H1 (cell line): Measurements from ENCODE around the gene AOC1. TPM values are rescaled to one million over a fixed set of nuclear protein-coding genes. Genes with fewer than 3 reads are reported as not detected.

Source experiments
- CTCF ChIA-PET: fragments of 300-600 bp; sonication (Branson Sonifier 250); formaldehyde crosslinking; loops from one replicate; lab custom pipeline; 2021; ENCODE audit not compliant: partially characterized antibody; lab: Charles Lee
- POLR2A ChIA-PET: fragments of 300-600 bp; sonication (Branson Sonifier 250); formaldehyde crosslinking; loops from one replicate; lab custom pipeline; 2021; ENCODE audit warnings: inconsistent platforms; ENCODE audit not compliant: partially characterized antibody; lab: Charles Lee
- DNase-seq, 2 experiments: peaks; one replicate each; pipeline versions ENCODE4 v3.0.0 to v3.0.0-alpha.2; 2010 to 2022; ENCODE audit warnings: low spot score in 2 of 2, low read depth in 1 of 2, mixed read lengths in 1 of 2
- FAIRE-seq: peaks from 2 replicates; lab custom pipeline; 2011; peaks lifted over from hg19 to GRCh38; lab: Jason Lieb, UNC
- H2AFZ ChIP-seq: 2 replicates; pipeline ENCODE4 v1.8.1; 2012; ENCODE audit warnings: low read length, inconsistent platforms
- H2AK5ac ChIP-seq: 2 replicates; pipeline ENCODE4 v1.6.1; 2013; ENCODE audit warnings: low read depth, low read length
- H2BK120ac ChIP-seq: replicated peaks from 2 replicates; pipeline ENCODE3; 2013; ENCODE audit warnings: low read depth, low read length, inconsistent platforms
- H2BK12ac ChIP-seq: 2 replicates; pipeline ENCODE4 v1.6.1; 2013; ENCODE audit warnings: low read depth, low read length
- H2BK15ac ChIP-seq: 2 replicates; pipeline ENCODE4 v1.6.1; 2013; ENCODE audit warnings: low read length
- H2BK20ac ChIP-seq: 2 replicates; pipeline ENCODE4 v1.6.1; 2013; ENCODE audit warnings: low read length
- H2BK5ac ChIP-seq: 2 replicates; pipeline ENCODE4 v1.6.1; 2013; ENCODE audit warnings: low read depth, low read length
- H3K14ac ChIP-seq: 2 replicates; pipeline ENCODE4 v1.6.1; 2013; ENCODE audit warnings: inconsistent platforms; ENCODE audit not compliant: insufficient read length
- H3K18ac ChIP-seq: 2 replicates; pipeline ENCODE4 v1.6.1; 2013; ENCODE audit warnings: low read length; ENCODE audit errors: extremely low read depth
- H3K23ac ChIP-seq: 2 replicates; pipeline ENCODE4 v1.6.1; 2013; ENCODE audit warnings: inconsistent platforms; ENCODE audit not compliant: insufficient read length
- H3K23me2 ChIP-seq: 2 replicates; pipeline ENCODE4 v1.6.1; 2013; ENCODE audit warnings: low read depth, low read length
- H3K27ac ChIP-seq: 2 replicates; pipeline ENCODE4 v1.6.1; 2011; ENCODE audit warnings: low read depth, low read length, inconsistent platforms
- H3K27me3 ChIP-seq, 4 experiments: replicated peaks in 1 of 4; 1 replicate in 1 of 4; 2 replicates in 3 of 4; pipeline versions ENCODE4 v1.6.1 to v1.8.1; 2011 to 2013; ENCODE audit warnings: low read length in 3 of 4, mild to moderate bottlenecking in 3 of 4, inconsistent platforms in 2 of 4, mixed read lengths in 2 of 4, moderate library complexity in 1 of 4; ENCODE audit not compliant: control insufficient read depth in 3 of 4, insufficient read depth in 3 of 4; ENCODE audit errors: extremely low read depth in 1 of 4
- H3K36me3 ChIP-seq, 4 experiments: 2 replicates each; pipeline versions ENCODE4 v1.6.1 to v1.8.1; 2011 to 2013; ENCODE audit warnings: mild to moderate bottlenecking in 4 of 4, low read length in 3 of 4, moderate library complexity in 2 of 4, control low read depth in 1 of 4, inconsistent platforms in 1 of 4; ENCODE audit not compliant: insufficient read depth in 4 of 4, control insufficient read depth in 2 of 4
- H3K4ac ChIP-seq: replicated peaks from 2 replicates; pipeline ENCODE3; 2013; ENCODE audit warnings: low read length, low read depth, mixed read lengths, inconsistent platforms; ENCODE audit not compliant: insufficient read length
- H3K4me1 ChIP-seq, 4 experiments: replicated peaks in 1 of 4; 1 replicate in 1 of 4; 2 replicates in 3 of 4; pipeline versions ENCODE4 v1.6.1 to v1.8.1; 2011 to 2013; ENCODE audit warnings: low read length in 3 of 4, inconsistent platforms in 2 of 4, mixed read lengths in 1 of 4; ENCODE audit not compliant: insufficient read depth in 4 of 4, control insufficient read depth in 3 of 4
- H3K4me2 ChIP-seq, 2 experiments: 2 replicates each; pipeline versions ENCODE4 v1.6.1 to v1.8.1; 2011 to 2013; ENCODE audit warnings: low read depth in 2 of 2, low read length in 2 of 2, control low read depth in 1 of 2, inconsistent platforms in 1 of 2, mild to moderate bottlenecking in 1 of 2; ENCODE audit not compliant: insufficient read depth in 1 of 2
- H3K4me3 ChIP-seq, 4 experiments: fragments of 200-600, 300-600 bp in 1 of 4; sonication (generic), shearing (Covaris generic), sonication (Bioruptor Twin) in 1 of 4; 2 replicates each; pipeline versions ENCODE4 v1.5.1 to v1.8.1; 2011 to 2016; ENCODE audit warnings: low read length in 4 of 4, low read depth in 3 of 4, control low read depth in 2 of 4, inconsistent platforms in 2 of 4, mild to moderate bottlenecking in 2 of 4, mixed read lengths in 1 of 4, moderate library complexity in 1 of 4; ENCODE audit not compliant: insufficient read depth in 2 of 4; ENCODE audit errors: extremely low read depth in 1 of 4
- H3K56ac ChIP-seq: replicated peaks from 2 replicates; pipeline ENCODE3; 2013; ENCODE audit warnings: low read depth, mild to moderate bottlenecking, mixed read lengths, low read length, inconsistent platforms; ENCODE audit not compliant: insufficient read length
- H3K79me1 ChIP-seq: 2 replicates; pipeline ENCODE4 v1.6.1; 2013; ENCODE audit warnings: low read depth, low read length, control low read depth
- H3K79me2 ChIP-seq, 2 experiments: 2 replicates each; pipeline versions ENCODE4 v1.6.1 to v1.8.1; 2012 to 2013; ENCODE audit warnings: low read length in 2 of 2, mild to moderate bottlenecking in 2 of 2, inconsistent platforms in 1 of 2; ENCODE audit not compliant: insufficient read depth in 2 of 2, control insufficient read depth in 1 of 2
- H3K9ac ChIP-seq, 4 experiments: replicated peaks in 1 of 4; 1 replicate in 1 of 4; 2 replicates in 3 of 4; pipeline versions ENCODE4 v1.6.1 to v1.8.1; 2011 to 2013; ENCODE audit warnings: low read depth in 3 of 4, low read length in 3 of 4, control low read depth in 2 of 4, mild to moderate bottlenecking in 2 of 4, moderate library complexity in 2 of 4, inconsistent platforms in 1 of 4; ENCODE audit errors: extremely low read depth in 1 of 4
- H3K9me3 ChIP-seq, 2 experiments: 2 replicates each; pipeline versions ENCODE4 v1.6.1 to v1.8.1; 2012 to 2013; ENCODE audit warnings: mild to moderate bottlenecking in 2 of 2, moderate library complexity in 2 of 2, control low read depth in 1 of 2, inconsistent platforms in 1 of 2, low read depth in 1 of 2, low read length in 1 of 2, mixed read lengths in 1 of 2; ENCODE audit not compliant: insufficient read depth in 2 of 2
- H4K20me1 ChIP-seq, 2 experiments: replicated peaks in 1 of 2; 2 replicates each; pipeline versions ENCODE3 to v1.8.1; 2011 to 2013; ENCODE audit warnings: inconsistent platforms in 2 of 2, low read length in 2 of 2, mild to moderate bottlenecking in 1 of 2; ENCODE audit not compliant: insufficient read depth in 2 of 2, control insufficient read depth in 1 of 2
- H4K5ac ChIP-seq: 2 replicates; pipeline ENCODE4 v1.6.1; 2013; ENCODE audit warnings: low read length, low read depth, mixed read lengths, inconsistent platforms; ENCODE audit not compliant: insufficient read length
- H4K8ac ChIP-seq: 2 replicates; pipeline ENCODE4 v1.8.0; 2013; ENCODE audit warnings: mild to moderate bottlenecking, moderate library complexity, low read length, inconsistent platforms; ENCODE audit not compliant: insufficient read depth; ENCODE audit errors: extremely low read depth
- H4K91ac ChIP-seq: replicated peaks from 2 replicates; pipeline ENCODE3; 2013; ENCODE audit warnings: low read length, mixed read lengths, inconsistent platforms; ENCODE audit not compliant: insufficient read length
- ASH2L ChIP-seq: fragments of 200-600, 300-600 bp; sonication (generic); IDR thresholded peaks from one replicate; pipeline ENCODE4 v1.7.1; 2017; ENCODE audit warnings: low read length
- BRCA1 ChIP-seq: IDR thresholded peaks from 2 replicates; pipeline ENCODE4 v1.6.1; 2012; ENCODE audit warnings: low read depth, low read length, improper control_type of control experiment
- CEBPB ChIP-seq: IDR thresholded peaks from 2 replicates; pipeline ENCODE4 v1.6.1; 2012; ENCODE audit warnings: low read depth, low read length
- CTBP2 ChIP-seq: IDR thresholded peaks from 2 replicates; pipeline ENCODE4 v1.7.0; 2011; ENCODE audit warnings: borderline replicate concordance, mild to moderate bottlenecking, moderate library complexity, mixed read lengths, low read length; ENCODE audit not compliant: insufficient read depth, insufficient read length
- E2F6 ChIP-seq: IDR thresholded peaks from 2 replicates; pipeline ENCODE4 v1.6.1; 2012; ENCODE audit warnings: inconsistent platforms
- HDAC2 ChIP-seq, 2 experiments: fragments of 300-600 bp in 1 of 2; sonication (generic) in 1 of 2; IDR thresholded peaks; 2 replicates each; pipeline ENCODE4 v1.6.1; 2011 to 2012; ENCODE audit warnings: low read depth in 2 of 2, low read length in 2 of 2, mild to moderate bottlenecking in 2 of 2, moderate library complexity in 2 of 2, borderline replicate concordance in 1 of 2, inconsistent platforms in 1 of 2
- JUN ChIP-seq: IDR thresholded peaks from 2 replicates; pipeline ENCODE4 v1.6.1; 2011; ENCODE audit warnings: low read depth, mild to moderate bottlenecking, improper control_type of control experiment, low read length
- SAP30 ChIP-seq: fragments of 300-600 bp; sonication (generic); IDR thresholded peaks from 2 replicates; pipeline ENCODE4 v1.7.1; 2012; ENCODE audit warnings: low read length, moderate library complexity, mild to moderate bottlenecking, inconsistent platforms; ENCODE audit not compliant: insufficient read depth, insufficient replicate concordance
- SP1 ChIP-seq: IDR thresholded peaks from 2 replicates; pipeline ENCODE4 v1.6.1; 2011; ENCODE audit warnings: low read depth, low read length
- SUZ12 ChIP-seq: fragments of 200-600 bp; sonication (generic); IDR thresholded peaks from 2 replicates; pipeline ENCODE4 v1.6.1; 2012; ENCODE audit warnings: mild to moderate bottlenecking, inconsistent platforms, low read length, moderate library complexity, mixed read lengths
- TAF1 ChIP-seq: IDR thresholded peaks from 2 replicates; pipeline ENCODE4 v1.6.1; 2011; ENCODE audit warnings: mild to moderate bottlenecking, low read depth, low read length
- WGBS, 2 experiments: shearing (Covaris generic) in 1 of 2; methylation state at CpG; one replicate each; pipeline versions ENCODE4 v1.1.6 to v1.1.7; 2013 to 2015; ENCODE audit warnings: low lambda C conversion rate in 2 of 2, mixed read lengths in 2 of 2, inconsistent platforms in 1 of 2, low coverage in 1 of 2, missing lambda C conversion rate in 1 of 2; ENCODE audit not compliant: insufficient replicate concordance in 2 of 2, insufficient coverage in 1 of 2, insufficient read length in 1 of 2; ENCODE audit errors: extremely low coverage in 1 of 2, missing lambda C conversion rate in 1 of 2; 5-methylcytosine and 5-hydroxymethylcytosine counted together
- polyA plus RNA-seq, 7 experiments: library from polyadenylated mRNA; depleted of rRNA in 3 of 7; stranded (reverse) in 5 of 7; unstranded in 2 of 7; fragments of >200 nt in 5 of 7; fragments of 200-250 nt in 2 of 7; gene quantifications; 1 replicate in 5 of 7; 2 replicates in 1 of 7; 4 replicates in 1 of 7; pipeline versions ENCODE4 v1.2.1 to v1.2.3, GENCODE V29; 2011 to 2013; ENCODE audit warnings: missing spikeins in 2 of 7, mixed read lengths in 2 of 7
- total RNA-seq: library from RNA; stranded (reverse); fragmentation: NEBNext Ultra II Directional; extraction: Animal tissue kit (Norgen Biotek cat#: 25700); gene quantifications from 2 replicates; pipeline ENCODE4 v1.2.1, GENCODE V29; 2021

The AOC1 gene
- total and polyA plus RNA-seq, 2 of the 8 experiments (the other 6 are each of a cell fraction or from before 2014, with no cell fraction given), result 0.15 to 0.17 TPM

- FAIRE-seq (no peak), DNase-seq (no peak)
- Histone ChIP-seq H3K4me3 (no peak overlapping the region), H3K27me3 (peaks cover 0 to 11% (median 6%) of the 10 kb centered on the region in 4 experiments; a peak in 4 of 7 replicates), H2BK120ac (no peak overlapping the region), H3K18ac (no peak overlapping the region), H3K4ac (no peak overlapping the region), H4K91ac (no peak overlapping the region), H3K4me2 (peak overlapping the region in 1 of 2 experiments; percentile 12; a peak in 1 of 4 replicates), H3K36me3 (no peaks in the 10 kb centered on the region), H3K4me1 (peaks cover 0 to 28% (median 7%) of the 10 kb centered on the region in 4 experiments; a peak in 4 of 7 replicates), H3K23ac (no peak overlapping the region), H3K56ac (no peak overlapping the region), H2BK12ac (no peak overlapping the region), H3K9me3 (no peaks in the 10 kb centered on the region), H3K23me2 (no peaks in the 10 kb centered on the region), H3K79me2 (no peaks in the 10 kb centered on the region), H2BK15ac (no peak overlapping the region), H3K9ac (no peak overlapping the region), H2BK20ac (no peak overlapping the region), H4K20me1 (no peaks in the 10 kb centered on the region), H4K5ac (no peak overlapping the region), H2AK5ac (no peak overlapping the region), H3K27ac (no peak overlapping the region), H2BK5ac (no peak overlapping the region), H3K79me1 (no peaks in the 10 kb centered on the region), H4K8ac (no peak overlapping the region), H2AFZ (no peak overlapping the region), H3K14ac (no peak overlapping the region)
- POLR2A ChIA-PET, result interaction anchor here (0.9 kb wide), 1 partner anchor 11 kb away, joined by 3 read pairs; no protein-coding TSS in a partner anchor
- 76% methylated on average over 14 of the region's 15 CpGs; no CpG with 5 or more reads in 1 of the 2 experiments for WGBS, 2 experiments
- CTCF ChIA-PET, result interaction anchor here (0.6 to 3.1 kb wide), 24 partner anchors 10 to 221 kb away, joined by 3 to 22 read pairs (median 4); no protein-coding TSS in a partner anchor
- TF ChIP-seq E2F6 (no peak), JUN (no peak), HDAC2 (IDR thresholded peaks at IDR 0.05; ENCODE audit: borderline replicate concordance in 1 of 2, low read depth in 2 of 2, low read length in 2 of 2) (no peak), SUZ12 (no peak), TAF1 (no peak), CEBPB (no peak), SAP30 (no peak), CTBP2 (no peak), SP1 (no peak), ASH2L (no peak), BRCA1 (no peak)
Measured at GRCh38 chr7:150901160-150902035, 49.1 kb downstream of the AOC1 start.
